Measurements from ENCODE around the gene INTS11. TPM values are rescaled to one million over a fixed set of nuclear protein-coding genes. Genes with fewer than 3 reads are reported as not detected.
A peak's percentile ranks its signal among the peaks of the same experiment; 100 is the strongest.

The INTS11 gene
- total and polyA plus RNA-seq, 9 of the 15 experiments (the other 6 are each of a cell fraction or from before 2014, with no cell fraction given) = 3.6 to 183 (median 110) TPM

GRCh38 chr1:1297802-1298424, 26.5 kb downstream of the INTS11 start:
- Histone ChIP-seq H3K79me2 (ENCODE audit: control insufficient read depth, insufficient read depth, low read length) (no peaks in the 10 kb centered on the region), H3K36me3 (ENCODE audit: control insufficient read depth, insufficient read depth, low read length) (peaks cover 17% of the 10 kb centered on the region; the same call in 1 of the 3 replicates), H3K4me1 (replicated peaks in 1 of 2; ENCODE audit: control insufficient read depth in 2 of 2, insufficient read depth in 2 of 2, low read length in 2 of 2) (peaks cover 5 to 76% of the 10 kb centered on the region in 2 experiments; a peak in 3 of 5 replicates), H3K4me2 (ENCODE audit: insufficient read depth, low read length) (no peak overlapping the region), H3K4me3 (no peak overlapping the region), H4K20me1 (replicated peaks; ENCODE audit: control insufficient read depth, insufficient read depth, low read length) (peaks cover 11% of the 10 kb centered on the region; the same call in 1 of the 2 replicates), H2AFZ (ENCODE audit: low read depth, low read length) (no peak overlapping the region), H3K9me1 (ENCODE audit: control insufficient read depth, insufficient read depth, low read length) (peaks cover 21% of the 10 kb centered on the region), H3K9ac (ENCODE audit: insufficient read depth in 1 of 2, low read depth in 2 of 2, low read length in 2 of 2) (peak overlapping the region in 1 of 2 experiments; percentile 26; a peak in 1 of 4 replicates), H3K27me3 (ENCODE audit: control insufficient read depth in 2 of 2, insufficient read depth in 2 of 2, low read length in 2 of 2) (no peaks in the 10 kb centered on the region), H3K27ac (ENCODE audit: extremely low read depth, low read depth, low read length) (no peak overlapping the region), H3K9me3 (replicated peaks; ENCODE audit: control insufficient read depth, insufficient read depth, low read depth, low read length) (no peaks in the 10 kb centered on the region)
- in situ Hi-C loops (cut with MboI) = no loop called here
- no peak for TF ChIP-seq HNRNPUL1 (IDR thresholded peaks at IDR 0.05; ENCODE audit: low read length)
- TF ChIP-seq MTA2 (IDR thresholded peaks at IDR 0.05; ENCODE audit: low read depth) = no peak
- TF ChIP-seq GMEB1 (CRISPR knock-in tag; IDR thresholded peaks at IDR 0.05) = no peak
- TF ChIP-seq HIVEP1 (CRISPR knock-in tag; IDR thresholded peaks at IDR 0.05) = no peak
- ATAC-seq = no peak
- DNase-seq (ENCODE audit: extremely low read depth in 1 of 4, low spot score in 3 of 4) = no peak
- intact Hi-C loops (cut with micrococcal nuclease) = loop anchor here (10.0 kb wide), 1 partner anchor 313 kb away; the partner anchor contains the start of gene PERM1
- no peak for FAIRE-seq
- WGBS (ENCODE audit: insufficient coverage, low coverage, missing lambda C conversion rate) = 95% methylated on average over 26 of the region's 31 CpGs
- ChIA-PET CTCF (ENCODE audit: low intra/inter-chr PET ratio) (interaction anchor here (0.6 kb wide), 1 partner anchor 296 kb away, joined by 3 read pairs; no protein-coding TSS in a partner anchor), POLR2A (interaction anchor here (0.6 kb wide), 1 partner anchor 9 kb away, joined by 3 read pairs; no protein-coding TSS in a partner anchor)
- no TSS peak for BruUV-seq (replicated peaks)

All from K562 (cell line).